Activated naive CD4-positive, alpha-beta T cell treated with anti-CD3 and anti-CD28 coated beads, Interleukin-2, amount 50 U/mL, for 72 hours (primary cell): Measurements from ENCODE around the gene IMPACT. TPM values are rescaled to one million over a fixed set of nuclear protein-coding genes. Genes with fewer than 3 reads are reported as not detected.
A peak's percentile ranks its signal among the peaks of the same experiment; 100 is the strongest.

Experiments used
- ATAC-seq, 2 donors: fragments of 150-1000 bp; cut with Tn5 transposase; 2 replicates each; pipeline ENCODE4 v1.10.0; 2021; ENCODE audit warnings: mild to moderate bottlenecking in 2 of 2, moderate library complexity in 2 of 2
- DNase-seq, 2 donors: peaks; one replicate each; pipeline ENCODE4 v3.0.0; 2021 to 2022; ENCODE audit warnings: low spot score in 2 of 2
- H3K27ac Mint-ChIP-seq, 2 donors: one replicate each; pipeline ENCODE4 v1.8.0; 2022; ENCODE audit warnings: mild to moderate bottlenecking in 2 of 2, mixed read lengths in 2 of 2
- H3K36me3 Mint-ChIP-seq, 2 donors: one replicate each; pipeline ENCODE4 v1.8.0; 2022; ENCODE audit warnings: mixed read lengths in 2 of 2
- H3K9me3 Mint-ChIP-seq, 2 donors: one replicate each; pipeline ENCODE4 v1.8.0; 2022; ENCODE audit warnings: mixed read lengths in 2 of 2
- total RNA-seq, 2 donors: library from RNA; stranded (reverse); gene quantifications; one replicate each; pipeline ENCODE4 v1.2.3, GENCODE V29; 2022

IMPACT gene
- total RNA-seq, 2 donors from 2014 or later = 7.4 to 13.6 TPM

DNA sequence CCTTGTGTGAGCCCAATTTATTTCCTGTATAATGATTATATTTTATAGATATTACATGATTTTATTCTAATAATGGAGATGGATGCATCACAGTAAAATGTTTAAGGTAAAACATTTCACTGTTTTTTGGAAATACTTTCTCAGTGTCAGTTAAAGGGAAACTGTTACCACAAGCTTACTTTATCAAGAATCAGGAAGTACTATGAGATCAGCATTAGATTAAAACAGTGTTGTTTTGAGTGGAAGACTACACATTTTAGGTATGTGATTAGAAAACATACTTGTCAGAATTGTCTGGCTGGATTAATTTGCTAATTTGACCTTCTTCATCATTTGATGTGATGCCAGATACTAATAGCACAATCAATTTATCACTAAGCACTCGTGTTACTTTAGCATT is 33.9 kb downstream of the IMPACT start, which contains the start of gene HRH4:
TSS of gene HRH4 (plus strand) at position 250 of the 400 bp plus-strand sequence. CDS start at position 342, 92 bp downstream.
- H3K9me3 Mint-ChIP-seq = no peaks in the 10 kb centered on the region
- H3K36me3 Mint-ChIP-seq = peaks cover 0 to 11% of the 10 kb centered on the region in 2 donors
- ATAC-seq = peak in 1 of 2 donors; percentile 33

GRCh38 chr18:24461996-24462395 is 35.5 kb downstream of the IMPACT start:
- no peak overlapping the region for H3K27ac Mint-ChIP-seq
- ATAC-seq = no peak
- peaks cover 0 to 6% of the 10 kb centered on the region in 2 donors for H3K36me3 Mint-ChIP-seq
- DNase-seq = no peak
- H3K9me3 Mint-ChIP-seq = no peaks in the 10 kb centered on the region

More for the DNA sequence above, 33.9 kb downstream of the IMPACT start, which contains the start of gene HRH4:
- H3K27ac Mint-ChIP-seq = no peak within 1 kb of the TSS
- no peak for DNase-seq

GRCh38 chr18:24462838-24463775 is 36.6 kb downstream of the IMPACT start:
- ATAC-seq (no peak), DNase-seq (no peak)
- Mint-ChIP-seq H3K9me3 (no peaks in the 10 kb centered on the region), H3K36me3 (no peaks in the 10 kb centered on the region), H3K27ac (no peak overlapping the region)

DNA sequence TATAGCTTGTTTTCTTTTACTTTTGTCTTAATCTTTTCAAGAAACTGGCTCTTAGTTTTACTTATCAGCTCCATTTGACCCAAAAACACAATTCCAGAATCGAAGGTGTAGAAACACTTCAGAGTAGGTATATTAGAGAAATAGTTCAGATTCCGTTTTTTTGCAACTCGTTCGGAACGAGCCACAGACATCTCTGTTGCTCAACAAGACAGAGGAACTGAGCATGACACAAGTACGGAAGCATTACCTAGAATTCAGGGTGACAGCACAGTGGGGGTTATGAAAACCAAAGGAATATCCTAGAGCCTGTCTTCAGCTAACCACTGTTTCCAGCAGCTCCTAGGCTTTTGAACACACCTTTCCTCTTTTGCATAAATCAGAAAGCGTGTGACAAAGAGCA is 39.0 kb downstream of the IMPACT start:
- no peak overlapping the region for H3K27ac Mint-ChIP-seq
- H3K9me3 Mint-ChIP-seq = no peaks in the 10 kb centered on the region
- no peaks in the 10 kb centered on the region for H3K36me3 Mint-ChIP-seq
- ATAC-seq (no peak), DNase-seq (no peak)

GRCh38 chr18:24466771-24467170 is 40.3 kb downstream of the IMPACT start:
- Mint-ChIP-seq H3K9me3 (no peaks in the 10 kb centered on the region), H3K36me3 (no peaks in the 10 kb centered on the region), H3K27ac (no peak overlapping the region)
- ATAC-seq = peak in 1 of 2 donors; percentile 30
- DNase-seq = no peak

GRCh38 chr18:24470022-24470618 is 43.6 kb downstream of the IMPACT start:
- no peak overlapping the region for H3K27ac Mint-ChIP-seq
- H3K9me3 Mint-ChIP-seq = no peaks in the 10 kb centered on the region
- no peaks in the 10 kb centered on the region for H3K36me3 Mint-ChIP-seq
- no peak for ATAC-seq
- DNase-seq = no peak

GRCh38 chr18:24470805-24471204 is 44.3 kb downstream of the IMPACT start:
- no peak for DNase-seq
- no peaks in the 10 kb centered on the region for H3K9me3 Mint-ChIP-seq

GRCh38 chr18:24472591-24472990 is 46.1 kb downstream of the IMPACT start:
- Mint-ChIP-seq H3K9me3 (no peaks in the 10 kb centered on the region), H3K27ac (no peak overlapping the region), H3K36me3 (no peaks in the 10 kb centered on the region)
- no peak for DNase-seq
- no peak for ATAC-seq

More at GRCh38 chr18:24470805-24471204, 44.3 kb downstream of the IMPACT start:
- ATAC-seq = no peak
- no peaks in the 10 kb centered on the region for H3K36me3 Mint-ChIP-seq
- no peak overlapping the region for H3K27ac Mint-ChIP-seq

DNA sequence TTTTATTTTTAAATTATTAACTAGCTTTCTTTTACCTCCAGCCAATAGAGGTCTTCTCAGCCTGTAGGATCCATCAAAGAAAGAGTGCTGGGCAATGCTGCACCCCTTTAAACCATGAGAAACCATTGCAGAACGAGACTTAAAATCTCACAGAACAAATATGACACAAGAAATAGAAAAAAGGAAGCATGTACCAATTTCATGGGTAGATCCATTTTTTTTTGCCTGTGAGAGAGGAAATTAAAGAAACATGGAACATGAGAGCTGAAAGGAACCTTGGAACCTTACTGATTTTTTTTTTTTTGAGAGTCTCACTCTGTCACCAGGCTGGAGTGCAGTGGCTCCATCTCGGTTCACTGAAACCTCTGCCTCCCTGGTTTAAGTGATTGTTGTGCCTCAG is 47.9 kb downstream of the IMPACT start:
- Mint-ChIP-seq H3K9me3 (no peaks in the 10 kb centered on the region), H3K36me3 (no peaks in the 10 kb centered on the region), H3K27ac (no peak overlapping the region)
- DNase-seq (no peak), ATAC-seq (no peak)

GRCh38 chr18:24475926-24476589 is 49.6 kb downstream of the IMPACT start:
- ATAC-seq (peak in 1 of 2 donors; percentile 40), DNase-seq (no peak)
- peaks cover 0 to 4% of the 10 kb centered on the region in 2 donors for H3K9me3 Mint-ChIP-seq
- no peaks in the 10 kb centered on the region for H3K36me3 Mint-ChIP-seq
- no peak overlapping the region for H3K27ac Mint-ChIP-seq

DNA sequence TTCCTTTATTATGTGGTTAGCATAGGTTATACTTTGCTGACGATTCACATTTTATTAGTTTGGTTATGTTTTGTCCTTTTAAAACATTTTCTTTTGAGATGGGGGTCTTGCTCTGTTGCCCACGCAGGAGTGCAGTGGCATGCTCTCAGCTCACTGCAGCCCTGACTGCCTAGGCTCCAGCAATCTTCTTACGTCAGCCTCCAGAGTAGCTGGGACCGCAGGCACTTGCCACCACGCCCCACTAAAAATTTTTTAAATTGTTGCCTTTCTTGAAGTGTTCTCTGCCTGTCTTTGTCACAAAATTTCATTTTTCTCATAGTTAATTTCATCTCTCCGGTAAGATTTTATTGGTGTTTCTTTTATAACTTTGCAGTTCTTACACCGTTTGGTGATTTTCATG is 52.9 kb downstream of the IMPACT start:
- H3K36me3 Mint-ChIP-seq = no peaks in the 10 kb centered on the region
- H3K27ac Mint-ChIP-seq = no peak overlapping the region
- ATAC-seq = no peak
- no peak for DNase-seq
- peaks cover 0 to 4% of the 10 kb centered on the region in 2 donors for H3K9me3 Mint-ChIP-seq

DNA sequence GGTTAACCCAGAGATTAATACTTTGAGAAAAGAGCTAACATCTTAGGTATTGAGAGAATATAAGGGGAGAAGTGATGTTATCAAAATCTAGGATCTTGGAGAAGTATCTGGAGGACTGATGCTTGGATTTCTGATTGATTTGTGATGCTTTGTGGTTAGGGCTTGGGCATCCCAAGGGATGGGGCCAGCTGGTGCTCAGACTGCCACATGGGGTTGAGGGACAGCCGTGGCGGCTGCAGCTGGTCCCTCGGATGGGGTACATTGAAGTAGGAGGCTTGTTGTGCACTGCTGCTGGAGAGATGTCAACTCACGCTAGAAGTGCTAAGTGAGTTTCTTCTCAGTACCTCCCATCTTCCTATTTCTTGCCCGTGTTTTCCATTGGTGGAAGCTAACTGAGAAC is 56.4 kb downstream of the IMPACT start:
- H3K36me3 Mint-ChIP-seq = no peaks in the 10 kb centered on the region
- DNase-seq = no peak
- no peak for ATAC-seq
- no peak overlapping the region for H3K27ac Mint-ChIP-seq
- peaks cover 0 to 4% of the 10 kb centered on the region in 2 donors for H3K9me3 Mint-ChIP-seq

DNA sequence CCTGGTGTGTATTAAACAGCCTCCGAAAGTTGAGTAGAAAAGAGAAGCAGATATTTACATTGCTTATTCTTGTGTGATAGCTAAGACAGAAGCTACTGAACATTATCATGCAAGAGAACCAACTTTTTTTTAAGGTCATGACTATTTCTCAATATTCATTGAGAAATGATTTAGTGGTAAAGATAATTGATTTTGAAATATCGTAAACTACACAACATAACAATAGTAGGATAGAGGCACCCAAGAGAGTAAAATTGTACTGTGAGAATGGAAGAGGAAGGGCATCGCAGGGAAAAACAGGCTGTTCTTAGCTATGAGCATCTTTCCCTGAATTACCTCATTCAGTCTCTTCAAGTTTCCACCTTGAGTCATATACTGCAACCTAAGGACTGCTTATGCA is 59.2 kb downstream of the IMPACT start:
- no peaks in the 10 kb centered on the region for H3K9me3 Mint-ChIP-seq
- ATAC-seq = no peak
- no peak for DNase-seq
- H3K36me3 Mint-ChIP-seq = no peaks in the 10 kb centered on the region
- no peak overlapping the region for H3K27ac Mint-ChIP-seq

DNA sequence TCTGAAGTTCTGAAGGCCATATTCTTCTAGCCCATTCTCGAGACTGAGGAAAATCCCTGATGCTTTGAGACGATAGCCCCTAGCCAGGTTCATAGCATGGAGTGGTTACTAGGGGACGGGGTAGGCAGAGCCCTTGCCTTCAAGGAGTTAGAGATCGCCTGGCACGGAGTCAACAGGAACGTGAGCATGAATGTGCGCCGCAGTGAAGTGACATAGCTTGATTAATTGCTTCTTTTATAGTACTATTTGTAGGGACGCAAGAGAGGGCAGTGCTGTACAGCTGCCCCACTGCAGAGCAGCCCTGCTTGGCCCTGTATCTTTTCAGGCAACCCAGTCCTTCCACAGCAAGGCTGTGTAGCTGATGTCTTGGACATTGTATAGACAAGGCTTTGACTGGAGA is 60.2 kb downstream of the IMPACT start:
- Mint-ChIP-seq H3K36me3 (no peaks in the 10 kb centered on the region), H3K9me3 (no peaks in the 10 kb centered on the region), H3K27ac (no peak overlapping the region)
- ATAC-seq (no peak), DNase-seq (no peak)

- H3K9me3 Mint-ChIP-seq = no peaks in the 10 kb centered on the region
- H3K36me3 Mint-ChIP-seq = no peaks in the 10 kb centered on the region
- DNase-seq (peak in 1 of 2 donors; percentile 50), ATAC-seq (peak in 1 of 2 donors; percentile 26)
- peak overlapping the region in 1 of 2 donors; percentile 7 for H3K27ac Mint-ChIP-seq
These were observed 62.5 kb downstream of the IMPACT start for GRCh38 chr18:24488824-24489493.

- Mint-ChIP-seq H3K9me3 (no peaks in the 10 kb centered on the region), H3K27ac (no peak overlapping the region), H3K36me3 (no peaks in the 10 kb centered on the region)
- no peak for DNase-seq
- ATAC-seq = no peak
These were observed 64.1 kb downstream of the IMPACT start for GRCh38 chr18:24490539-24490938.
